KBM-7 (cell line): ENCODE measurements around the gene FILIP1L.

ENCODE experiments used
- DNase-seq: peaks from one replicate; pipeline ENCODE4 v3.0.0-alpha.2; 2015
- in situ Hi-C: fragments of 300-500 bp; cut with MboI; formaldehyde crosslinking; loops from 2 replicates; pipeline ENCODE4 v1.14.3; 2020; ENCODE audit warnings: low sequenced_read_pairs, low pct_unique_long_range_greater_than_20kb, mixed read lengths

FILIP1L gene

DNA sequence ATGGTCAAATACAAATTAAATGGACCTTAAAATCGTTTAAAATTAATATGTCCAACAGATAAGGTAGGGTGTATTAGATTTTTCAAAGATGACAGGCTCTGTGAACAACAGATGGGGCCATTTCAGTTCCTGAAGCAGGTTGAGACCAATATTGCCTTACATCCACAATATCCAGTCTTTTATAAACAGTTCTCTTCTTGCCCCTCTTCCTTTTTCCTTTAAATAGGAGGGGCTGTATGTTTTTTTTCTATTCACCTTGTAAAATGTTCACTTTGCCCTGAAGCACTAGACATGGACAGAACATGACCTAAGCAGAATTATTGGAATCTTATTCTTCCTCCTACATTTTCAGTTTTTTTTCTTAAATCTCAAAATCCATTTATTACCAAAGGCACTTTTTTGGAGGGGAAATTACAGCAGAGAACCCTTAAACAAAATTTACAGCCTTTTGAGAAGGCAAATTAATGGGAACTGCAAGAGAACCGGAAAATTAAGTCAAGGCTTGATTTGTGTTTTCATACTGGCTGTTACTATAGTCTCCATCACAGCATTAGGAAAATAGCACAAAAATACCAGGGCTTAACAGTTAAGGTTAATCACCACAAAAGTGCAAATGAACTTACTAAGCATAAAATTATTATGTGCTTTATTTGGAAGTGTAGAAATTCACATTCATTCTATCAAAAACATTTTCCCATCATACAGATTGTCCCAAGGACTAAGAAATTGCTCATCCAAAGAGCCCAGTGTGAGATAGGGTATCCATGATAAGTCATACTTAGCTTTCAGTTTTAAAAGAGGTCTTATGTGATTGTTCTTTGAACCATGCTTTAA, 240.8 kb downstream of the FILIP1L start:
- in situ Hi-C loops = loop anchor here (25.0 kb wide), 1 partner anchor 189 kb away; no protein-coding TSS in a partner anchor
- no peak for DNase-seq

DNA sequence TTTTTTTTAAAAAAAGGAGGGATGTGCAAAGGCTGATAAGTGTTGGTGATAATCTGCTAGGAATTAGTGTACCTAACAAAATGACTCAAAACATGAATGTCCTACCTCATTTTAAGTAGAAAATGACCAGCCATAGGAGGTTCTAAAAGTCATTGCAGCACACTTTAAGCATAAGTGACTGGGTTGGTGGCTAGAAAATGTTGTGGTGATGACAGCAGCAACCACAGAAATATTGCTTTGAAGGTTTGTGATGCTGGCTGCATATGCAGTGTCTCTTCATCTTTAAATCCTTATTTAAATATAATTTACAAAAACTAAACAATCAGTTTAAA, 241.4 kb downstream of the FILIP1L start:
- in situ Hi-C loops = loop anchor here (25.0 kb wide), 1 partner anchor 189 kb away; no protein-coding TSS in a partner anchor
- no peak for DNase-seq

DNA sequence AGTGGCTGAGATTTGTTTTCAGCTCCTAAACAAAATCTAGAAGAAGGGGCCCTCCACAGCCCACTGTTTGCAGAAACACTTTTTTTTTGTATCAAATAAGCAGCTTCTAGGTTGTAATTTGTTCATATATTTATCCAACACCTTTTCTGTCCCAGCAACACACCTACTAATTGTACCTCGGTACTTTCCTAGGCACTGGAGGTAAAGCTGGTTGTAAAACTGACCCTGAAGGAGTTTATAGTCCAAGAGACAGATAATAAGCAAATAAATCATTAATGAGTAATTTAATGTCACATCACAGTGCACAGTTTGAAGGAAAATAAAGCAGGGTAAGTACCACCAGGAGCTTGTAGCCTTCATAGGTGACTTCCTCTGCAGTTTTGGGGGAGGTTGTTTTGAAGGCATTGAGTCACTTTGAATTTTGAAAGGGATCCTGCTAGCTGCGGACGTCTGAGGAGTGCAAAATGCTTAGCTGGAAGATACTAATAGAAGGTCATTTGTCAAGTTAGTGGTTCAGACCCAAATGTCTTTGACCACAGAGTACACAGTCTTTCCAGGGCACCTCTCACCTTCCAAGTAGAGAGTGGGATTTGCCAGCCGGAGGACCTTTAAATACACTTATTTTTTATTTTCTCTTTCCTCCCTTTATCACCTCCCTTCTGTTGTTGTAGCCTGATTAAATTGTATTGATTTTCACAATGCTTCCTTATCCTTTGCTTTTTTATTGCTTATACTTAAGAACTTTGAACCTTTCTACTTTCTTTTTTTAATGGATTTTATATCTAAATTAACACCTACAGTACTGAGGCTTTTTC, 242.9 kb downstream of the FILIP1L start:
- in situ Hi-C loops = loop anchor here (25.0 kb wide), 1 partner anchor 191 kb away; no protein-coding TSS in a partner anchor
- no peak for DNase-seq

DNA sequence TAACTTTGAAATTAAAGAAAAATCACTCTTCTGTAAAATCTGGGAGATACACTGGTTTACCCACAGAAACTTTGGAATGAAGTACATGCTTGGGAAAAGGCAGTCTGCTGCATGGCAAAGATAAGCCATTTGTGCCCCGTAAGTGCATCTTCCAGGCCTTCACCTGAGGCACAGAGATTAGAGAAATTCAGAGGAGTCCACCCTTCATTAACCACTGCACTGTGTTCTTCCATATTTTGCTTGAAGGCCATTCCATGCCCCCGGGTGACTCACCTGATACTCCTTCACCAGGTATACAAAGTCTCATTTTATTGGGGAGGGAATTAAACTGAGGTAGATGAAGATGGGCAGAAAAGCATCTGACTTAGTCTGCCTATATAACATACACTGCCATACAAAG, 243.6 kb downstream of the FILIP1L start:
- in situ Hi-C loops = loop anchor here (25.0 kb wide), 1 partner anchor 192 kb away; no protein-coding TSS in a partner anchor

DNA sequence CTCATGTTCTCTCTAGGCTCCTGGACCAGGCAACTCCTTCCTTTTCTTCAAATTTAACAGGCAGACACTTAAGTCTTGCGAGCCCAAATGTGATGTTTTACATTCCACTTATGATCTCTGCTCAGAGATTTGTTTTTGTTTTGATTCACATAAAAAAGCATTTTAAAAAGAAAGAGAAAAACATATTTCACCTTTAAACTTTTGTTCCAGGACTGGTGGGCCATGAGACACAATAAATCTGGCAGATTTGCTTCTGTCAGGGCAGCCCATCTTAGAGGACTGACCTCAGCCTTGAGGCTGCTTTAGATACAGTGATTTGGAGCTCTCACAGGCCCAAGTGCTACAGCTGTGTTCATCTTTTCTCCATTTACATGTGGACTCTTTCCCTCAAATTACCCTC, 244.7 kb downstream of the FILIP1L start:
- DNase-seq = no peak
- in situ Hi-C loops = loop anchor here (25.0 kb wide), 1 partner anchor 193 kb away; no protein-coding TSS in a partner anchor

More for the DNA sequence above, 243.6 kb downstream of the FILIP1L start:
- DNase-seq = no peak

DNA sequence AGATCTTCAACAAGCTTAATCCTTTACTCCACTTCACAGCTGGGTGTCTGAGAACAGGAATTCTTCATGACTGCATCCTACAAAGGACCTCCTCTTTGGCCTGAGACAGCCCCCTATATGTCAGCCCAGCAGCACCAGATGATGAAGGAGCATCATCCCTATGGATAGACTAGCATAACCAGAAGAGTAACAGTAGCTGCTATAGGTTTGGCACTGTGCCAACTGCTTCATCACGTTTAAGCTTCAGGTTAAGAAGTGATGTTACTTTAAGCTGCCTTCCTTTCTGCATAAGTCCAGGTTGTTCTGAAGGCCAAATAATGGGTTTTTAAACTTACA, 246.0 kb downstream of the FILIP1L start:
- in situ Hi-C loops = loop anchor here (25.0 kb wide), 1 partner anchor 194 kb away; no protein-coding TSS in a partner anchor
- no peak for DNase-seq

DNA sequence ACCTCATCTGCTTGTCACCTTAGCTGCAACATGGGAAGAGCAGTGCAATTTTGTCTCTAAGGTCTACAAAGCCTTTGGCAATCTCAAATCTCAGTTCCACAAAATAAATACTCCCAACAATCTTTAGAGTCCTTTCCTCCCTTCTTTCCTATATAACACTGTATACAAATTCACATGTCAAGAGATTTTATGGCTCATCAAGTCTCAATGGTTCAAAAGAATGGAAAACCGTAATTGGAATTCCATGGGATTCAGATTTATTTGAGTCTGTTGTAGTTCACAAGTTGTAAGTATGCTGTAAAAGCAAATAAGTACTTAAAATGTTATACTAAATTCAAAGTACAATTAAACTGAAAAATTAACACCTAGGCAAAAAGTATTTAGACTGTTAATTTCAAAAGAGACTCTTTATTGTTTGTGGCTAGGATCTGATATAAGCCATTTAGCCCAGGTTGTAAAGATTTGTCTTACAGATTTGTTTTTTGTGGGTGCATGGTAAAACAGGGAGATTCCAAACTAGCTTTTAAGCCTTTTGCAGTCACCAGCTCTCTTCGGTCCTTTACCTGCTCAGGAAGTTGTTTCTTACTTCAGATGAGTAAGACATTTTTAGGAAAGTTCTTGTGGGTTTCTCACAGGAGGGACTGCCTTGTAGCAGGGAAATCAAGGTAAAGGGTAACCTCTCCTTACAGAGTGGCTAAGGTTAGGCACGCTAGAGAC, 246.5 kb downstream of the FILIP1L start:
- in situ Hi-C loops = loop anchor here (25.0 kb wide), 1 partner anchor 195 kb away; no protein-coding TSS in a partner anchor
- no peak for DNase-seq

DNA sequence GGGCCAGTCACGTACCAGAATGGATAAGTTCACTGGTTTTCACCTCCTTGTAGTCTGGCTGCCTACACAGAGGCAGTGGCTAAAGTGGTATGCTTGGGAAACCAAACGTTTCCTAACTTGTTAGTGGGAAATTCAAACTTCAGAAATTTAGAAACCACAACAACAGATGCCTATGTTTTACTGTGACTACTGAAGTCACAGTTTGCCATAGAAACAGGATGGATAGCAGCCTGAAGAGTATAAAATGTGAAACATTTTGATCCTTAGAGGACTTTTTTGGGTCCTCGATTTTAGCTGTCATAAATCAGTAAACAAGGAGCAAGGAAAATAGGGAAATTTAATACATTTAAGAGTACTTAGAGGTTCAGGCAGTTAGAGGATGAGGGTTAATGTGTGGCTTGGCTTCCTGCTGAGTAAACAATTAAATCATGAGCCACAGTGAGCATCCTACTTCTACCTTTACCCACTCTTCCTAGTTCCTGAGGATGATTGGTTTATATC, 248.0 kb downstream of the FILIP1L start:
- DNase-seq = peak; percentile 35
- in situ Hi-C loops = loop anchor here (25.0 kb wide), 1 partner anchor 196 kb away; no protein-coding TSS in a partner anchor

DNA sequence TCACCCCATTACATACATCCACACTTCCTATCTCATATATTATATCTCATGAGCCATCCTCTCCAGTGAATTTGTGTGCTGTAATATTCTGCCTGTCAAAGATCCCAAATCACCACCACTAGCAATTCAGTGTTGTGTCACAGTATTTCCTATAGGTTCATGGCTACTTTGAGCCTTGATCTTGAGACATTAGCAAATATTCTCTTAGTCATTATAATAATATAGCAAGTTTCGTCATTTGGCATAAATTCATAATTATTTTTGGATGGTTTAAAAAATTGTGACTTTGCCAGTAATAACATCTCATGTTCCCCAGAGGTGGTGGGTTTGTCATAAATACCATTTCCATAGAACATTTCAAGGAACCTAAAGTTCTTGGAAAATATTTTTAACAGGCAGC, 249.0 kb downstream of the FILIP1L start:
- DNase-seq = no peak
- in situ Hi-C loops = loop anchor here (25.0 kb wide), 1 partner anchor 197 kb away; no protein-coding TSS in a partner anchor

DNA sequence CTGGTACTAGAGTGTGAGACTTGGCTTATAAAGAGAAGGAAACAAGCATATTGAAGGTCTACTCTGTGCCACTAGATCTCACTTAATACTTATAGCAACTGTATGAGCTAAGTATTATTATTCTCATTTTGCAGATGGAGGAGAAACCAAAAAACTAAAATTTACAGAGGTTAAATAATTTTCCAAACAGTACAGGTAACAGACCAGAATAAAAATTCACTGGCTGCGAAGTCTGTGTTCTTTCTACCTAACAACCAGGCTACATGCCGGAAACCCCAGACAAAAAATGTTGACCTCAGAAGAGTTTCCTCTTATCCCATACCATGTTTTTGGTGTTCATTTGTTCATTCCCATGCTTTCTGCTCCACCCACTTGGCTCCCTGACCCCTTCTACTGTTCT, 250.0 kb downstream of the FILIP1L start:
- in situ Hi-C loops = loop anchor here (25.0 kb wide), 1 partner anchor 198 kb away; no protein-coding TSS in a partner anchor

DNA sequence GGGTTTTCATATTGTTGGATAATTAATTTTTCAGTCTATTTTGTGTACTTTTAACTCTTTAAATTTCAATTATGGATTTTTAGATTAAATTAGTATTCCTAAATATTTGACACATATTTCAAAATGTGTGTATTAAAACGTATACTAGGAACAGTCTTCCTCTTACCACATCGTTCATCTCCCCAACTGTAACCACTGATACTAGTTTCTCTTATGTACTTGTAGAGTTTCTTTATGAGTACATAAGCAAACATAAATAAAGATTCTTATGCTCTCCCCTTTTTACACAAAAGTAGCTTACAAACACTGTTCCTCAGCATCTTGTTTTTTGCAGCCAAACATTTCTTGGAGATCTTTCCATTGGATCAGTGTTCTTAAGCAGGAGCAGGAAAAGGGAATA, 250.7 kb downstream of the FILIP1L start:
- no peak for DNase-seq
- in situ Hi-C loops = loop anchor here (25.0 kb wide), 1 partner anchor 199 kb away; no protein-coding TSS in a partner anchor

More for the DNA sequence above, 250.0 kb downstream of the FILIP1L start:
- DNase-seq = no peak

DNA sequence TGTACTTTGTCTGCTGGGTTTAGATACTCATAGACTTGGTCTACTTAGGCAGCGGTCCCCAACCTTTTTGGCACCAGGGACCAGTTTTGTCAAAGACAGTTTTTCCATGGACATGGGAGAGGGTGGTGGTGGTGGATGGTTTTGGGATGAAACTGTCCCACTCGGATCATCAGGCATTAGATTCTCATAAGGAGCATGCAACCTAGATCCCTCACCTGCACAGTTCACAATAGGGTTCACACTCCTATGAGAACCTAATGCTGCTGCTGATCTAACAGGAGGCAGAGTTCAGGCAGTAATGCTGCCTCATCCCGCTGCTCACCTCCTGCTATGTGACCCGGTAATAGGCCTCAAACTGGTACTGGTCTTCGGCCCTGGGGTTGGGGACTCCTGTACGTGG, 251.3 kb downstream of the FILIP1L start:
- in situ Hi-C loops = loop anchor here (25.0 kb wide), 1 partner anchor 199 kb away; no protein-coding TSS in a partner anchor

DNA sequence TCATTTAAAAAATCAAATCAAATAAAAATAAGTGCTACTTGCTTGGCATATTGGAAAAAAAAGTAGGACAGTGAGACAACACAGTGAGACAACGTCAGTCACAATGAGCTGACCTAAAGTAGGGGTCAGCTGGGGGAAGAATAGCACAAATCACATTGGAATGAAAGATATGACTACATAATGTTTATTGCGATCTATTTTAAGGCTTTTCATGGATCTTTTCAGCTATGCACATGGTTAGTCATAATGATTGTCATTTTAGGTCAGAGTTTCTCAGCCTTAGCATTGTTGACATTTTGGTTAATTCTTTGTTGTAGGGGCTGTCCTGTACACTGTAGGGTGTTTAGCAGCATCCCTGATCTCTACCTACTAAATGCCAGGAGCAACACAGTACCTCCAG, 252.1 kb downstream of the FILIP1L start:
- in situ Hi-C loops = loop anchor here (25.0 kb wide), 1 partner anchor 200 kb away; no protein-coding TSS in a partner anchor
- DNase-seq = no peak

More for the DNA sequence above, 251.3 kb downstream of the FILIP1L start:
- DNase-seq = no peak

DNA sequence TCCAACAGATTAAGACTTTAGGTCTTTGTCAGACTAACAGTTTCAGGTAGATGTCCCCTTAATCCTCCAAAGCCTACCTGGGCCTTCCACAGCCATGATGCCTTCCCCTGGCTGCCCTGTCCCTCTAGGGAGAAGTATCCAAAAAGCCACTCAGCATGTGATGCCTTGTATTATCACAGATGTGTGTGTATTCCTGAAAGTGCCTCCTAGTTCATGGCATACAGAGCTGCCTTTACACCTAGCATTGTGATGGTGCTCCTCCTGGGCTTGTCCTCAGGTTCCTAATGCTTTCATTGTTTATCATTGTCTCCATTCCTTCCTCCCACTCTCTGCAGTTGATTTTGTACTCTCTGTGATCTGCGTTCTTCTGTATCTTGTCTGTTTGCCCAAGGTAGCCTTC, 253.1 kb downstream of the FILIP1L start:
- no peak for DNase-seq
- in situ Hi-C loops = loop anchor here (25.0 kb wide), 1 partner anchor 201 kb away; no protein-coding TSS in a partner anchor

DNA sequence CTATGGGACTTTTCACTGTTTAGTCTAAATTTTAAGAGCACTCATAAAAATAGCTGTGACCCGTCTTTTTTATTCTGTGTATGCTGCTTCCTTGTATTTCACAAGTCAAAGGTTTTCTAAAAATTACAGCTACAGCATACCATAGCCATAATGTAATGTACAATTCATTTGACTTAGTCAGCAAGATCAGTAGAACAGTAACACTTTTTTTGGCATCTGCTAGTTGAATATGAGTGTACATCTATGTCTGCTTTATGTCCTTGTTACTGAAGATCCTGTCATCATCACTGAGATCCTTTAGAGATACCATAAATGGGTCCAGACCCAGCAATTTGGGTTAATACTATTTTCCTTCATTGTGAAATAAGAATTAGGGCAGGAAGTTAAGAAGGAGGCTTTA, 254.5 kb downstream of the FILIP1L start:
- no peak for DNase-seq
- in situ Hi-C loops = loop anchor here (25.0 kb wide), 1 partner anchor 202 kb away; no protein-coding TSS in a partner anchor

DNA sequence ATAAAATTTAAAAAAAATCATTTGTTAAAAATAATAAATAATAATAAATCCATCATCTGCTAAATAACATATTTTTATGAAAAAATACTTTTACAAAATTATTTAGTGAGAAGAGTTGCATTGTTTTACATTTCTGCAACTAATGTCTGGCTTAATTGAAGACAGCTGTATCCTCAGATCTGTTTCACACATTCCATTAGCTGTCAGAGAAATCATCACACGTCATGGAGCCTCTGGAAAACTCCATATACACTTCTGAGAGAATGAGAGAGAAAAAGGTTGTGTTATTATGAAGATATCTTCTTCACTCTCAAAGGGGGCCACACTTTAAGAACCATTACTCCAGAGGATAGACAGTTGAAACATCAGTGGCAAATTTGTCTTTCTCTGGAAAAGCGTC, 255.8 kb downstream of the FILIP1L start:
- DNase-seq = no peak
- in situ Hi-C loops = loop anchor here (25.0 kb wide), 1 partner anchor 204 kb away; no protein-coding TSS in a partner anchor

DNA sequence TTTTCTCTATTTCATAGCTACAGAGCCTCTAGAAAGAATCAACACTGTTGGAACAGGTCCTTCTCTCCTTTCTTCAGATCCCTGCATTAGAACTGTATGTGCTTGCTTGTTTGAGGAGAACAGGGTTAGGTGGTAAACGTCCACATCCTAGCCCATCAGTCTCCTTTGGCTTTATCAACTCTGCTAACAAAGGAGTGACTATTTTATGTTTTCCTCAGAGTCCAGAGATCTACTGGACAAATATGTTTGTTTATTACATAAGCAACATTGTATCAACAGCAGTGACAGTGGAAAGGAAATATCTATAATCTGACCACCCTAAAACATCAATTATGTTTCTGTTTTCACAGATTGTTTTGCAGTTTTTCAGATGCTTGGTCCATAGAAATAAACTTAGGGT, 257.0 kb downstream of the FILIP1L start:
- DNase-seq = no peak
- in situ Hi-C loops = loop anchor here (25.0 kb wide), 1 partner anchor 205 kb away; no protein-coding TSS in a partner anchor

DNA sequence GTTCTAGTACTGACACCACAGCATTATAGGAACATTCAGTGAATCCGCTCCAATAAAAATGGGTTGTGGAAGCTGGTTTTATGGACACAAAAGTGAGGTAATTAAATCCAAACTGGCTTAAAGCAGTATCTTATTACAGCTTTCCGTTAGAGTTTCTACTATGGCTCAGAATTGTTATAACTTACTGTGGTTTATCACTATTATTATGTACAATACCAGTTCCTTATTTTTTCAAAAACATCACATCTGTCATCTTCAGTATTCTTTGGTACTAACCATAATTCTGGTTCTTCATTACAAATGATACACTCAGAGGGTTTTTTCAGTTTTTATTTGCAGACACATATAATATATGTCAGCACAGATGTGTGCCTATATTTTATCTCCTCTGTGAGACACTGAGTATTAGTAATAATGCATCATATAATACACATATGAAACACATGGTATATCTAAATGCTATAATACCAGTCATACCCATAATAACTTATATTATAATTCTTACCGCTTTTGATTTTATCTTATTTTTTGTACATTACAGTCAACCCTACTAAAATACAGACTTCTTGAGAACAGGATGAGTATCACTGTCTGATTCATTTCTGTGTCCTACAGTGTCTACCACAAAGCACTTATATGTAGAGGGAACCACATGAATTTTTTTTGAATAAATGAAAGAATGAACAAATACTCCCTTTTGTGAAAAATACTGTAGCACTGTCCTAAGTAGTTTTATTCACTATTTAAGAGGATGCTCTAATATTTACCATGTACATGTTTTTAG, 257.7 kb downstream of the FILIP1L start:
- in situ Hi-C loops = loop anchor here (25.0 kb wide), 1 partner anchor 206 kb away; no protein-coding TSS in a partner anchor
- no peak for DNase-seq
